Esophagus muscularis mucosa (tissue), 4 donors: ENCODE data around the gene ZFR. TPM values are rescaled to one million over a fixed set of nuclear protein-coding genes. Genes with fewer than 3 reads are reported as not detected.
"Not testable (repeated sequence)": the region's sequence is repeated elsewhere in the genome, so short reads cannot be mapped to it uniquely, and the experiment has no call there.

Experiments
- DNase-seq: peaks from one replicate; pipeline ENCODE4 v3.0.0-alpha.2; 2017; ENCODE audit errors: extremely low spot score
- H3K27ac ChIP-seq, 4 donors: fragments of 200-600 bp; sonication (generic); replicated peaks in 1 of 4; 1 replicate in 3 of 4; 2 replicates in 1 of 4; pipeline ENCODE4 v1.5.1; 2016 to 2019; ENCODE audit warnings: mild to moderate bottlenecking in 1 of 4
- H3K27me3 ChIP-seq, 4 donors: fragments of 200-600 bp; sonication (generic); one replicate each; pipeline versions ENCODE4 v1.5.1 to v1.6.0; 2016 to 2019
- H3K36me3 ChIP-seq, 4 donors: fragments of 200-600 bp; sonication (generic); one replicate each; pipeline ENCODE4 v1.5.1; 2016 to 2019
- H3K4me1 ChIP-seq, 4 donors: fragments of 200-600 bp; sonication (generic); one replicate each; pipeline ENCODE4 v1.5.1; 2016 to 2019
- H3K4me3 ChIP-seq, 4 donors: fragments of 200-600 bp; sonication (generic); 1 replicate in 2 of 4; 2 replicates in 2 of 4; pipeline ENCODE4 v1.5.1; 2016 to 2019; ENCODE audit warnings: mild to moderate bottlenecking in 4 of 4, moderate library complexity in 1 of 4
- H3K9me3 ChIP-seq, 4 donors: fragments of 200-600 bp; sonication (generic); 1 replicate in 3 of 4; 2 replicates in 1 of 4; pipeline ENCODE4 v1.5.1; 2016 to 2019
- CTCF ChIP-seq, 3 experiments: fragments of 200-600 bp in 2 of 3; fragments of 450-650 bp in 1 of 3; sonication (generic) in 2 of 3; IDR thresholded peaks; one replicate each; pipeline ENCODE4 v1.5.1; 2017 to 2019; ENCODE audit warnings: antibody characterized with exemption in 3 of 3, mild to moderate bottlenecking in 2 of 3, moderate library complexity in 1 of 3
- EP300 ChIP-seq: sonication (generic); formaldehyde crosslinking; IDR thresholded peaks from one replicate; pipeline ENCODE4 v1.6.1; 2017; ENCODE audit warnings: antibody characterized with exemption
- POLR2A ChIP-seq: fragments of 450-650 bp; IDR thresholded peaks from one replicate; pipeline ENCODE4 v1.6.1; 2017; ENCODE audit warnings: antibody characterized with exemption, moderate library complexity, mild to moderate bottlenecking, low read depth
- POLR2AphosphoS5 ChIP-seq, 2 donors: sonication (generic); formaldehyde crosslinking; IDR thresholded peaks; one replicate each; pipeline ENCODE4 v1.6.1; 2017; ENCODE audit warnings: antibody characterized with exemption in 2 of 2
- WGBS: methylation state at CpG from one replicate; pipeline ENCODE4 v1.1.5; 2018; 5-methylcytosine and 5-hydroxymethylcytosine counted together
- intact Hi-C: fragments of 100-400 bp; cut with DNase I; formaldehyde crosslinking; loops from one replicate; pipeline ENCODE4 v1.15.1; 2023
- total RNA-seq, 4 donors: library from RNA; depleted of rRNA; stranded (reverse); fragments of >200 nt; gene quantifications; one replicate each; pipeline versions ENCODE4 v1.1.0 to v1.2.1, GENCODE V29; 2016

Gene ZFR
- total RNA-seq, 4 donors from 2014 or later, result 83.2 to 106 (median 92.4) TPM

- Histone ChIP-seq H3K27me3 (no peaks in the 10 kb centered on the region), H3K36me3 (no peaks in the 10 kb centered on the region), H3K4me3 (no peak overlapping the region), H3K9me3 (no peaks in the 10 kb centered on the region), H3K27ac (no peak overlapping the region), H3K4me1 (no peaks in the 10 kb centered on the region)
- intact Hi-C loops, result no loop called here
- WGBS, result 95% methylated on average over 5 of the region's 5 CpGs
- DNase-seq, result no peak
- TF ChIP-seq POLR2A, result no peak
- no peak for TF ChIP-seq EP300
- TF ChIP-seq CTCF (IDR thresholded peaks at IDR 0.05), result no peak
- no peak for TF ChIP-seq POLR2AphosphoS5 (IDR thresholded peaks at IDR 0.05)
Observed at GRCh38 chr5:32454821-32455220, 10.3 kb upstream of the ZFR start.

- 88% methylated on average over 5 of the region's 5 CpGs for WGBS
- no peaks in the 10 kb centered on the region for H3K4me1 ChIP-seq
- intact Hi-C loops, result no loop called here
- H3K9me3 ChIP-seq, result no peaks in the 10 kb centered on the region
- H3K4me3 ChIP-seq, result no peak overlapping the region
- TF ChIP-seq POLR2AphosphoS5 (IDR thresholded peaks at IDR 0.05) (no peak), EP300 (no peak), POLR2A (no peak), CTCF (IDR thresholded peaks at IDR 0.05) (no peak)
- DNase-seq, result no peak
- H3K36me3 ChIP-seq, result no peaks in the 10 kb centered on the region
- H3K27me3 ChIP-seq, result no peaks in the 10 kb centered on the region
- H3K27ac ChIP-seq, result no peak overlapping the region
Observed at GRCh38 chr5:32453916-32454315, 9.4 kb upstream of the ZFR start.

GRCh38 chr5:32452316-32452715 lies 7.8 kb upstream of the ZFR start:
- DNase-seq, H3K4me3 ChIP-seq, H3K27ac ChIP-seq, H3K27me3 ChIP-seq, H3K9me3 ChIP-seq, H3K36me3 ChIP-seq, H3K4me1 ChIP-seq, intact Hi-C loops: not testable (repeated sequence)
- WGBS, result 80% methylated on average over 6 of the region's 6 CpGs

- WGBS, result 67% methylated on average over 1 of the region's 1 CpG
- no peak for TF ChIP-seq POLR2A
- H3K4me1 ChIP-seq, result no peaks in the 10 kb centered on the region
- H3K9me3 ChIP-seq, result no peaks in the 10 kb centered on the region
- DNase-seq, result no peak
- intact Hi-C loops, result no loop called here
- no peaks in the 10 kb centered on the region for H3K27me3 ChIP-seq
- H3K27ac ChIP-seq, result no peak overlapping the region
- no peak overlapping the region for H3K4me3 ChIP-seq
- H3K36me3 ChIP-seq, result no peaks in the 10 kb centered on the region
Observed at GRCh38 chr5:32450952-32451351, 6.4 kb upstream of the ZFR start.

DNA sequence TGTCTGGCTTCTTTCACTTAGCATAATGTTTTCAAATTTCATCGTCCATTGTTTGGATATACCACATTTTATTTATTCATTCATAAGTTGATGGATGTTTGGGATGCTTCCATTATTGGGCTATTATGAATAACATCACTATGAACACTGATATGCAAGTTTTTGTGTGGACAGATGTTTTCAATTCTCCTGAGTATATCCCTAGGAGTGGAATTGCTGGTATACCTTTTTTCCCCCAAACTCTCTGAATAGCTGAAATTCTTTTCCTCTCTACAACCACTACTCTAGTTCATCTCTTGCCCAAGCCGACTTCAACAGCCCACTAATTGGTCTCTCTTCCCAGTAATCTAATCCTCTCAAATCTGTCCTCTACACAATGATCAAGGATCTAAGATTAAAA lies 4.7 kb upstream of the ZFR start:
- TF ChIP-seq CTCF (IDR thresholded peaks at IDR 0.05) (no peak), EP300 (no peak), POLR2AphosphoS5 (IDR thresholded peaks at IDR 0.05) (no peak), POLR2A (no peak)
- 25% methylated on average over 1 of the region's 2 CpGs for WGBS
- Histone ChIP-seq H3K36me3 (no peaks in the 10 kb centered on the region), H3K27ac (no peak overlapping the region), H3K4me3 (no peak overlapping the region), H3K9me3 (no peaks in the 10 kb centered on the region), H3K4me1 (peaks cover 0 to 9% (median 8%) of the 10 kb centered on the region in 4 donors), H3K27me3 (no peaks in the 10 kb centered on the region)
- no peak for DNase-seq
- intact Hi-C loops, result no loop called here

DNA sequence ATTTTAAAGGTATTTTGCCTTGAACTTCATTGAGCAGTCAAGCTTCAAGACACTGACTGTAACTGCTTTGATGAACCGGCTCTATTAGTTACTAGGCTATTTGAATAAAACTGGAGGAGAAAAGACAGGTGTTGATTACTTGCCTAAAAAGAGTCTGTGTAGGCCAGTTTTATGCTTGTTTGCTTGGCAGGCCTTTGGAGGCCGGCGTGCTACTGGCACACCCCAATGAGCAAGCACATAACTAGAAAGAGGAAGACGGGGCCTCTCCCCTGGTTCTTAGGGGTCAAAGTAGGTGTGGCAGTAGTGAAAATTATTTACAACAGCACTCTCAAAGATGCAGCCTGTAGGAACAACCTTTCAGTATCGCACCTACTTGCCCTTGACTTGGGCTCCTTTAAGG lies 2.1 kb upstream of the ZFR start:
- intact Hi-C loops, result no loop called here
- H3K4me1 ChIP-seq, result peaks cover 17 to 29% (median 27%) of the 10 kb centered on the region in 4 donors
- no peaks in the 10 kb centered on the region for H3K9me3 ChIP-seq
- no peaks in the 10 kb centered on the region for H3K27me3 ChIP-seq
- H3K27ac ChIP-seq, result no peak overlapping the region
- WGBS, result 86% methylated on average over 5 of the region's 5 CpGs
- TF ChIP-seq POLR2A, result no peak
- no peak for TF ChIP-seq EP300
- no peak for TF ChIP-seq POLR2AphosphoS5 (IDR thresholded peaks at IDR 0.05)
- no peak for TF ChIP-seq CTCF (IDR thresholded peaks at IDR 0.05)
- DNase-seq, result no peak
- H3K36me3 ChIP-seq, result no peaks in the 10 kb centered on the region
- H3K4me3 ChIP-seq, result no peak overlapping the region
